ENCODE results near the gene P2RY6.

The P2RY6 gene

DNA sequence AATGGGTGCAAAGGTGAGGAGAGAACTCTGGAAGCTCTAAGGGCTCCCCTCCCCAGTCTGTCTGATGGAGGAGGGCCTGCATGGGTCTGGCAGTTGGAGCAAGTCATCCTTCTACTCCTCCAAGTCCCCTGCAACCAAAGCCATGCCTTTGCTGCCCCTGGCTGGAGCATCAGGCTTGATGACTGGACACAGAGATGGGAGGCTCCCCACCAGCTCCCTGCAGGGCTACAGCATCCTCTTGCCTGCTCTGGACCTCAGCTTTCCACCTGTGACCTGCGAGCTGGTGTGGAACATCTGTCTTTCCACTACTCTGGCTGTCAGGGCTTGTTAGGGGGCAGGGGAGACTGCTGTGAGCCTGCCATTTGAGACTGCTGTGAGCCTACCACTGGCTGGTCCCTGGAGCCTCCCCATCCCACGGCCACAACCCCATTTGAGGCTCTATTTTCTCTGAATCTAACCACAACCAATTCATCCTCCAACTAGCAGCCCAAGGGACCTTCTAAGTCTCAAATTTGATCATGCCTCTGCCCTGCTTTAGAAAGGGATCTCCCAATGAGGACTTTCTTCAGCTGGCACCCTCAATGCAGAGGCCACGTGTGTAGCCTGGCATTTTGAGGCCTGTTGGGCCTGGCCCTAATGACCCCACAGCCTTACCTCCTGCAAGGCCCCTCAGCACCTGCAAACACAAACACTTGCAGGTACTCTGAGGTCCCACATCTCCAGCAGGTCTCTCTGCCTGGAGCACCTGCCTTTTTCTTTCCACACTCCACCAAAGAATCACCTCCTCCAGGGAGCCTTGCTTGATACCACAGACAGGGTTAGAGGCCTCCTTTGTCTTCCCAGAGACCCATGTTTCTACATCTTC is 9.9 kb downstream of the P2RY6 start:
- no peak for DNase-seq

GRCh38 chr11:73283276-73284000 is 11.3 kb downstream of the P2RY6 start:
- DNase-seq: no peak

DNA sequence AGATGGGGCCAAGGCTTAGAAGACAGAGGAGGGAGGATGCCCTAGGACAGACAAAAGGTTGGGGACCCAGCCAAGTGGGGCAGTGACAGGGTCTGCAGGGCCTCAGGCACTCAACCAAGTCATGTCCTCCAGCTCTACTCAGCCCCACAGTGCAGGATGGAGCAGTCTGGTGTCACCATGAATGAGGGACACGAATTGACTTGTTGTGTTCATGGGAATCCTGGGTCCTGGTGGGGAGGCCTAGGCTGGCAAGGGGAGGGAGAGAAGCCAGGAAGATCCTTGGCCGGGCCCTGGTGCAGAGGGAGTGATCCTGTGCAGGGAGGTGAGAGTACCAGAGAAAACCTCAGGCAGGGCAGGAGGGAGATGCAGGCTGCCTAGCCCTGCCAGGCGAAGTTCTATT is 12.0 kb downstream of the P2RY6 start:
- no peak for DNase-seq

DNA sequence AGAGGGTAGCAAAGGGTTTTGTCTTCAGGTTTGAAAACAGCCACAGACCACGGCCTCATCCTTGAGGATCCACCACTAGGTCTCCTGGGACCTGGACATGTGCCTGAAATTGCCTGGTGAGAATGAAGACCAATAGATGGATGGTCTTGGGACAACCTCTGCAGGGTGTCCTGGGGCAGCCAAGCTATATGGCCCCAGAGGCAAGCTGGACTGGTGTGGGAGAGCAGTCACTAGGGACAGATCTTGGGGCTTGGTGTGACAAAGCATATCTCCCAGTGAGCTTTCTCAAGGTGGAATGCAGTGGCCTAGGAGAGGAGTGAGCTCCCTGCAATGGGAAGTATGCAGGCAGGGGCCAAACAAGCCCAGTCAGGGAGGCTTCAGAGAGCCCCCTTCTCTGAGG is 13.6 kb downstream of the P2RY6 start:
- no peak for DNase-seq

DNA sequence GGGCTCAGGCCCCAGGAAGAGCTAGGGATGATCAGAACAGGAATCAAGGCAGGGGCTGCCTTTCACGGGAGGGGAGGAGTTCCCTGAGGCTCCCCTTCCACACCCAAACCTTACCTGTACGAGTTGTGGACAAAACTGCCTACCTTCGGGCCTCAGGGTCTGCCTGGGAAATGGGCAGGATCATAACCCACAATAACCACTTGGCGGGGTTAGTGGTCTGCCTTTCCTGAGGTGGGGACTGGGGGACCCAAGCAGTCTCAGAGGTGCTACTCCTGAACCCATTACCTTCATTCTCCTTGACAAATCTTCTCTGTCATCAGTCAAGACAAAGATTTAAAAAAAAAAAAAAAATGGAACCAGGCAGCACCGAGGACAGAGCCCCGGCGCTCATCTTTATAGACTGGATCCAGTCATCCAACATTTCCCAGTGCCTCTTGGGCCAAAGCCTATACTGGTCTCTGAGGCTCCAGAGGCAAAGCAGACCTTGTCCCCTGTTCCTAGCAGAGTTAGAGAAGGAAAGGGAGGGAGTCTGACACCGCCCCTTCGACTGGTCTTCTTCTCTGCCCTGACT is 14.2 kb downstream of the P2RY6 start:
- DNase-seq: no peak

GRCh38 chr11:73287400-73288101 is 15.4 kb downstream of the P2RY6 start:
- DNase-seq: no peak

GRCh38 chr11:73288192-73288872 is 16.2 kb downstream of the P2RY6 start:
- no peak for DNase-seq

- no peak for DNase-seq
These were observed 17.0 kb downstream of the P2RY6 start for GRCh38 chr11:73288873-73289707.

DNA sequence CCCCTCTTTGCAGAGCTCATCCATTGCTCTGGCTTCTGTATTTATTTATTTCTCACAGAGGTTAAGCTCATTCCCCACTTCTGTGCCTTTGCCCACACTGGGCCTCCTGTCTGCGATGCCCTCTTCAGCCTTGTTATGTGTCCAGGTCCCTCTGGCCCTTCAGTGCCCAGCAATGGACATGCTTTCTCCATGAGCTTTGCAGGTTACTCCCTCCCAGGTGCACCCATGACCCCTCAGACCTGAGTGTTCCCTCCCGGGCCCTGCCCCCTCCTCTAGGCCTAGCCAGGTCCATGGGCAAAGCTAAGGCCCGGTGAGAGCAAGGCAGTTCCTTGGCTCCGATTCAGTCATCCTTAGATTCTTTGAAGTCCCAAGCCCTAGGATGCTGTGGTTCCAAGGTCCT is 18.4 kb downstream of the P2RY6 start:
- DNase-seq: no peak

DNA sequence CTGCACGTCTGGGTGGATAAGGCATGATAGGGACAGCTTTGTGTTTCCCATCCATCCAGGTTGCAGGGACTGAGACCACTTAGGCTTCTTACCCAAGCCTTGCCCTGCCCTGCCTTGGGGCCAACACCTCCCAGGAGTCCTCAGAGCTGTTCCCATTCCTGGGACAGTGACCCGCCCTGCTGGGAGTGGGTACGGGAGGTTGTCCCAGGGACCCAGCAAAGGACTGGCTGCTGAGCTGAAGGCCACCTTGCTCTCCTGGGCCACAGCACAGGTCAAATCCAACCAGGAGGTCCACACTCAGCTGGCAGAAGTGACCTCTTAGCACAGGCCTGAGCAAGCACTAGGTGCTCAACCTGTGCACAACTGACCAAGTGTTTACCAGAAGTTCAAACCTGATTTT is 19.1 kb downstream of the P2RY6 start:
- DNase-seq: no peak

GRCh38 chr11:73291781-73292524 is 19.8 kb downstream of the P2RY6 start:
- DNase-seq: no peak

- no peak for DNase-seq
These were observed 20.4 kb downstream of the P2RY6 start for GRCh38 chr11:73292525-73292894.

GRCh38 chr11:73293356-73293936 is 21.3 kb downstream of the P2RY6 start:
- DNase-seq: no peak

DNA sequence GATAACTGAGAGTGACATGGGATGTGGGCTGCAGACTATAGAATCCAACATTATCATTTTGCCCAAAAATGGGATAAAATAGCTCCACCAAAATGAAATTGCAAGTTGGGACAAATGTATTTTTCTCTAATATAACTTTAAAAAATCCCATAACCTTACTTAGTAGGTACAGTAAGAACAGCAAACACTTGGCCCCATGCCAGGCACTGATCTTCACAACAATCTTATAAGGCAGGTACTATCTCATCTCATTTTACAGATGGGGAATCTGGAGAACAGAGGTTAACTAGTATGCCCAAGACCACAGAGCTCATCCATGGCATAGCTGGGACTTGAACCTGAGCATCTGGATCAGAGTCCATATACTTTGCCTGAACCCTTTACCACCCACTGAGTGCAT is 22.5 kb downstream of the P2RY6 start:
- DNase-seq: no peak

GRCh38 chr11:73295241-73295995 is 23.3 kb downstream of the P2RY6 start:
- DNase-seq: no peak

DNA sequence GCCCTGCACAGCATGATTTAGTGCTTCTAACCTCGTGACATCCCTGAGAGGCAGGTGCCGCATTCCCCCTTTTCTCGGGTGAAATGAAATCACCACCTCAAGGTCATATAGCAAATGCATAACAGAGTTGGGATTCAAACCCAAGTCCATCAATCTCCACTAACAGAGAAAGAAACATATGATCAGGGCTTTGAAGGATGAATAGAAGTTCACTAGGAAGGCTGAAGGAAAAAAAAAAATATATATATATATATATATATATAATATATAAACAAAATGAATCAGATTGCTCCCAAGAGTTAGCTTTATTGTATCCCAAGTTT is 23.8 kb downstream of the P2RY6 start:
- no peak for DNase-seq

- DNase-seq: no peak
These were observed 24.5 kb downstream of the P2RY6 start for GRCh38 chr11:73296501-73297230.

DNA sequence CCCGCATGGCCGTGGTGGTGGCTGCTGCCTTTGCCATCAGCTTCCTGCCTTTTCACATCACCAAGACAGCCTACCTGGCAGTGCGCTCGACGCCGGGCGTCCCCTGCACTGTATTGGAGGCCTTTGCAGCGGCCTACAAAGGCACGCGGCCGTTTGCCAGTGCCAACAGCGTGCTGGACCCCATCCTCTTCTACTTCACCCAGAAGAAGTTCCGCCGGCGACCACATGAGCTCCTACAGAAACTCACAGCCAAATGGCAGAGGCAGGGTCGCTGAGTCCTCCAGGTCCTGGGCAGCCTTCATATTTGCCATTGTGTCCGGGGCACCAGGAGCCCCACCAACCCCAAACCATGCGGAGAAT is 25.1 kb downstream of the P2RY6 start:
- DNase-seq: no peak

DNA sequence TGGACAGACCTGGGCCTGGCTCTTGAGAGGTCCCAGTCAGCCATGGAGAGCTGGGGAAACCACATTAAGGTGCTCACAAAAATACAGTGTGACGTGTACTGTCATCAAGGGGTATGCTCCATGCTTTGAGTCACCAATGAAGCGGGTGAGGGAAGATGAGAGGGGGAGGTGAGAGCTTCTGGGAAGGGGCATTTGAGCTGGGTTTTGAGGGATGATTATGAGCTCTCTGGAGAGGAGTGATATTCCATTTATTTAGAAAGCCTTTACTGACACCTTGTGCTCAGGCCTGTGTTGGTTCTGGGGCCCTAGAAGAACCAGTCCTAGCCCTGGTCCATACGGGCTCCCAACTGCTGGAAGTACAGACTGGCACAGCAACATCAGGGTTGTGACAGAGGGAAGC is 25.6 kb downstream of the P2RY6 start:
- DNase-seq: no peak

DNA sequence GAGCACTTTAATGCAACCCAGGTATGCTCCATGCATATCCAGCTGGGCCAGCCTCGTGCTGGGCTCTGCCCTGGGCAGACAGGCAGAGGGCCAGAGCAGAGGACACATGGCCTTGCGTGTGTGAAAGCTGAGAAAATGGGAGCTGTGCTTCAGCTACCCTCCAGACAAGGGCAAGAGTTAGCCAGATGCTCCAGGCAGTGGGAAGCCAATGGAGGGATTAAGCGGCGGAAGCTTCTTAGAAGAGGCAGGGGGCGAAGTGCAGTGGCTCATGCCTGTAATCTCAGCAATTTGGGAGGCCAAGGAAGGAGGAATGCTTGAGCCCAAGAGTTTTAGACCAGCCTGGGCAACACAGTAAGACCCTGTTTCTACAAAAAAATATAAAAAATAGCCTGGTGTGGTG is 26.1 kb downstream of the P2RY6 start:
- DNase-seq: no peak
